ENCODE measurements around the gene CLK2. TPM values are rescaled to one million over a fixed set of nuclear protein-coding genes. Genes with fewer than 3 reads are reported as not detected.

CLK2 gene
- total and polyA plus RNA-seq, 9 of the 15 experiments (the other 6 are each of a cell fraction or from before 2014, with no cell fraction given): 13.5 to 81.4 (median 39.6) TPM

GRCh38 chr1:155297384-155297783 is 24.1 kb upstream of the CLK2 start:
- H3K36me3 ChIP-seq (ENCODE audit: control insufficient read depth, insufficient read depth, low read length): peaks cover 41% of the 10 kb centered on the region
- no peak overlapping the region for H3K4me3 ChIP-seq
- H3K9ac ChIP-seq (ENCODE audit: insufficient read depth in 1 of 2, low read depth in 2 of 2, low read length in 2 of 2): peak overlapping the region in 1 of 2 experiments; percentile 67; a peak in 1 of 4 replicates
- no peaks in the 10 kb centered on the region for H3K27me3 ChIP-seq (ENCODE audit: control insufficient read depth in 2 of 2, insufficient read depth in 2 of 2, low read length in 2 of 2)
- H3K79me2 ChIP-seq (ENCODE audit: control insufficient read depth, insufficient read depth, low read length): peaks cover 39% of the 10 kb centered on the region
- ChIA-PET CTCF (ENCODE audit: low intra/inter-chr PET ratio) (interaction anchor here (0.6 kb wide), 1 partner anchor 352 kb away, joined by 4 read pairs; no protein-coding TSS in a partner anchor), POLR2A (interaction anchor here (1.8 kb wide), 1 partner anchor 11 kb away, joined by 8 read pairs; the partner anchor contains the start of gene FDPS)
- peaks cover 15 to 44% of the 10 kb centered on the region in 2 experiments; a peak in 4 of 5 replicates for H3K4me1 ChIP-seq (replicated peaks in 1 of 2; ENCODE audit: control insufficient read depth in 2 of 2, insufficient read depth in 2 of 2, low read length in 2 of 2)
- 0 out of 2 replicates have a peak overlapping the region, but pooled peaks have one; percentile 31 for H3K4me2 ChIP-seq (ENCODE audit: insufficient read depth, low read length)
- TF ChIP-seq ZNF75A (CRISPR knock-in tag; IDR thresholded peaks at IDR 0.05) (no peak), TCF7L2 (IDR thresholded peaks at IDR 0.05; ENCODE audit: low read depth, low read length) (no peak), REST (IDR thresholded peaks at IDR 0.05; ENCODE audit: borderline replicate concordance) (peak; percentile 63), REST (CRISPR knock-in tag; IDR thresholded peaks at IDR 0.05; ENCODE audit: low read depth) (no peak), PRDM10 (IDR thresholded peaks at IDR 0.05; ENCODE audit: partially characterized antibody) (peak; percentile 31), EHMT2 (IDR thresholded peaks at IDR 0.05) (no peak)
- H2AFZ ChIP-seq (ENCODE audit: low read depth, low read length): no peak overlapping the region
- intact Hi-C loops (cut with micrococcal nuclease) (no loop called here), in situ Hi-C loops (cut with MboI) (no loop called here)
- no peaks in the 10 kb centered on the region for H3K9me1 ChIP-seq (ENCODE audit: control insufficient read depth, insufficient read depth, low read length)
- no peaks in the 10 kb centered on the region for H3K9me3 ChIP-seq (replicated peaks; ENCODE audit: control insufficient read depth, insufficient read depth, low read depth, low read length)
- H4K20me1 ChIP-seq (replicated peaks; ENCODE audit: control insufficient read depth, insufficient read depth, low read length): no peaks in the 10 kb centered on the region
- 59% methylated on average over 7 of the region's 7 CpGs for WGBS (ENCODE audit: insufficient coverage, low coverage, missing lambda C conversion rate)
- DNase-seq (ENCODE audit: extremely low read depth in 1 of 4, low spot score in 3 of 4): no peak
- peak; percentile 26 for FAIRE-seq
- no peak for ATAC-seq
- no peak overlapping the region for H3K27ac ChIP-seq (ENCODE audit: extremely low read depth, low read depth, low read length)
- no TSS peak for BruUV-seq (replicated peaks)
